Vagina (tissue), 2 donors: ENCODE data around the gene LHFPL2. TPM values are rescaled to one million over a fixed set of nuclear protein-coding genes. Genes with fewer than 3 reads are reported as not detected.

Experiments used
- DNase-seq, 2 donors: peaks; one replicate each; pipeline ENCODE4 v3.0.0-alpha.2; 2017; ENCODE audit errors: extremely low spot score in 2 of 2
- H3K27ac ChIP-seq: fragments of 200-600 bp; sonication (generic); one replicate; pipeline ENCODE4 v1.5.1; 2019
- H3K27me3 ChIP-seq: fragments of 200-600 bp; sonication (generic); one replicate; pipeline ENCODE4 v1.5.1; 2019
- H3K36me3 ChIP-seq, 2 donors: fragments of 200-600 bp; sonication (generic); one replicate each; pipeline ENCODE4 v1.5.1; 2017 to 2019
- H3K4me1 ChIP-seq: fragments of 200-600 bp; sonication (generic); one replicate; pipeline ENCODE4 v1.5.1; 2019
- H3K4me3 ChIP-seq, 2 donors: fragments of 200-600 bp; sonication (generic); 1 replicate in 1 of 2; 2 replicates in 1 of 2; pipeline ENCODE4 v1.5.1; 2016 to 2019
- H3K9me3 ChIP-seq: fragments of 200-600 bp; sonication (generic); one replicate; pipeline ENCODE4 v1.5.1; 2019
- CTCF ChIP-seq, 3 experiments: fragments of 450-650 bp in 2 of 3; fragments of 200-600 bp in 1 of 3; sonication (generic) in 1 of 3; IDR thresholded peaks; one replicate each; pipeline ENCODE4 v1.5.1; 2017 to 2019; ENCODE audit warnings: antibody characterized with exemption in 3 of 3, mild to moderate bottlenecking in 2 of 3, moderate library complexity in 2 of 3
- POLR2A ChIP-seq, 2 donors: fragments of 450-650 bp; IDR thresholded peaks; one replicate each; pipeline ENCODE4 v1.6.1; 2017; ENCODE audit warnings: antibody characterized with exemption in 2 of 2, mild to moderate bottlenecking in 2 of 2, moderate library complexity in 2 of 2
- POLR2AphosphoS5 ChIP-seq, 2 donors: sonication (generic); formaldehyde crosslinking; IDR thresholded peaks; one replicate each; pipeline ENCODE4 v1.9.0; 2017; ENCODE audit warnings: antibody characterized with exemption in 2 of 2, mild to moderate bottlenecking in 2 of 2, low read depth in 1 of 2; ENCODE audit not compliant: insufficient read depth in 1 of 2
- intact Hi-C: fragments of 100-400 bp; cut with DNase I; formaldehyde crosslinking; loops from one replicate; pipeline ENCODE4 v1.15.1; 2023
- total RNA-seq: library from RNA; depleted of rRNA; stranded (reverse); fragments of >200 nt; gene quantifications from one replicate; pipeline ENCODE4 v1.2.3, GENCODE V29; 2016

The LHFPL2 gene
- total RNA-seq, 1 donor from 2014 or later = 24.8 TPM

DNA sequence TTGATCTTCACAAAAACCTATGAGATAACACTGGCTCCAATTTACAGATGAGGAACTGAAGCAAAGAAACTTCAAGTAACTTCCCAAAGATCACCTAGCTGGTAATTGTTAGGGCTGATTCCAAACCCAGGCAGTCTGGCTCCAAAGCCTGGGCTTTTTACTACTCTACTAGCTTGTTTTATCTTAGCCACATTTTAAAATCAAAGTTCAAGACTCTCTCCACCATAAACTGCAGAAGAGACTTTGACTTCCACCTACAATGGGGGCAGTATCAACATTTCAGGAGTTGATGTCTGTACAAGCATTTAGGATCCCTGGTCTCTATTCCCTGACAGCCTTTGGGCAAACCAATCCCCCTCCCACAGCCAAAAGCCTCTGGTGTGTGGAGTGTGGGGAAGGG, 33.8 kb downstream of the LHFPL2 start:
- Histone ChIP-seq H3K4me3 (no peak overlapping the region), H3K4me1 (peaks cover 33% of the 10 kb centered on the region), H3K27ac (no peak overlapping the region), H3K27me3 (no peaks in the 10 kb centered on the region), H3K9me3 (no peaks in the 10 kb centered on the region), H3K36me3 (no peaks in the 10 kb centered on the region)
- intact Hi-C loops = no loop called here
- DNase-seq = no peak
- TF ChIP-seq POLR2A (IDR thresholded peaks at IDR 0.05) (no peak), POLR2AphosphoS5 (IDR thresholded peaks at IDR 0.05; ENCODE audit: insufficient read depth in 1 of 2, low read depth in 1 of 2) (no peak), CTCF (IDR thresholded peaks at IDR 0.05) (no peak)

DNA sequence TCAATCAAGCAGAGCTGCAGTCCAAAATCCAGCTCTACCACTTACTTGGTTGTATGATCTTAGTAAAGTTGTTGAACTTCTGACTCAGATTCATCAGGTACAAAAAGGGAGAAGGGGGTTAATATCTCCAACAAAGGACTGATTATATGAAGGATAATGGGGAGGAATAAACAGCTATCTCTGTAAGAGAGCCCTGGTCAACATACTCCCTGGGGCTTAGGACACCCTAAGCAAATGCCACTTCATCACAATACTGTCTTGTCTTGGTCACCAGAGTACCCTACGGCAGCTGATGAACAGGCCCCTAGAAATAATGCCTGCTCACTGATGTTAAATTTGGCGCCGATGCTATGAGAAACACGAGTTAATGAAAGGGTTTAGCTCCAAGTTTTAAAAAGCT, 34.8 kb downstream of the LHFPL2 start:
- no peaks in the 10 kb centered on the region for H3K27me3 ChIP-seq
- no peak for DNase-seq
- no peaks in the 10 kb centered on the region for H3K9me3 ChIP-seq
- no peak for TF ChIP-seq CTCF (IDR thresholded peaks at IDR 0.05)
- TF ChIP-seq POLR2AphosphoS5 (IDR thresholded peaks at IDR 0.05; ENCODE audit: insufficient read depth in 1 of 2, low read depth in 1 of 2) = no peak
- TF ChIP-seq POLR2A (IDR thresholded peaks at IDR 0.05) = no peak
- intact Hi-C loops = no loop called here
- peaks cover 34% of the 10 kb centered on the region for H3K4me1 ChIP-seq
- H3K4me3 ChIP-seq = no peak overlapping the region
- H3K36me3 ChIP-seq = no peaks in the 10 kb centered on the region
- no peak overlapping the region for H3K27ac ChIP-seq

- no peak overlapping the region for H3K4me3 ChIP-seq
- H3K27me3 ChIP-seq = no peaks in the 10 kb centered on the region
- H3K36me3 ChIP-seq = no peaks in the 10 kb centered on the region
- TF ChIP-seq POLR2AphosphoS5 (IDR thresholded peaks at IDR 0.05; ENCODE audit: insufficient read depth in 1 of 2, low read depth in 1 of 2) = no peak
- H3K4me1 ChIP-seq = peaks cover 34% of the 10 kb centered on the region
- H3K27ac ChIP-seq = no peak overlapping the region
- intact Hi-C loops = no loop called here
- H3K9me3 ChIP-seq = no peaks in the 10 kb centered on the region
- DNase-seq = no peak
Observed at GRCh38 chr5:78613151-78613533, 35.4 kb downstream of the LHFPL2 start.

- H3K27ac ChIP-seq = no peak overlapping the region
- no peaks in the 10 kb centered on the region for H3K36me3 ChIP-seq
- H3K27me3 ChIP-seq = no peaks in the 10 kb centered on the region
- intact Hi-C loops = no loop called here
- peaks cover 34% of the 10 kb centered on the region for H3K4me1 ChIP-seq
- DNase-seq = no peak
- H3K9me3 ChIP-seq = no peaks in the 10 kb centered on the region
- no peak for TF ChIP-seq POLR2AphosphoS5 (IDR thresholded peaks at IDR 0.05; ENCODE audit: insufficient read depth in 1 of 2, low read depth in 1 of 2)
- no peak for TF ChIP-seq POLR2A (IDR thresholded peaks at IDR 0.05)
- no peak for TF ChIP-seq CTCF (IDR thresholded peaks at IDR 0.05)
- H3K4me3 ChIP-seq = no peak overlapping the region
Observed at GRCh38 chr5:78612227-78613150, 36.1 kb downstream of the LHFPL2 start.

DNA sequence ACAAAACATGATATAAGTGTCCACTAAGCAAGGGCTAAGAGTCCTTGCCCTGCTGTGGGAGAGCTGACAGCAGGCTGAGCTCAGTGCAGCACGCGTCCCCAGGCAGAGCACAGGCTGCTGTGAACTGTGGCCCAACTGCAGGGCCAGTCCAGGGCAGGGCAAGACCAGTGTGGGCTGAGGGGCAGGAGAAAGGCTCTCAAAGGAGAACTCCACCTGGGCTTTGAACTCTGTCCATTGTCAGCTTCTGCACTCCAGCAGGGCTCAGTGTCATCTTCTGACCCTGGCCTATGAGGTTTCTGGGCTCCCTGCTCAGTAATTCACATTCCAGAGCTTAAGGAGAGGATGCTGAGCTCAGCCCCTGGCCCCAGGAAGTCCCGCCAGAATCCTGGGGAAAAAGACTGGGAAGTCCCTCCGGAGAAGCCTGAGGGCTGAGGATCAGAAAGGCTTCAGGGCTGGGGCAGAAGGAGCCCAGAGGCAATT, 37.4 kb downstream of the LHFPL2 start:
- Histone ChIP-seq H3K9me3 (no peaks in the 10 kb centered on the region), H3K27ac (peak overlapping the region; percentile 22), H3K4me3 (no peak overlapping the region), H3K4me1 (peaks cover 34% of the 10 kb centered on the region), H3K27me3 (no peaks in the 10 kb centered on the region), H3K36me3 (no peaks in the 10 kb centered on the region)
- DNase-seq = no peak
- intact Hi-C loops = no loop called here
- no peak for TF ChIP-seq POLR2A (IDR thresholded peaks at IDR 0.05)
- no peak for TF ChIP-seq CTCF (IDR thresholded peaks at IDR 0.05)
- no peak for TF ChIP-seq POLR2AphosphoS5 (IDR thresholded peaks at IDR 0.05; ENCODE audit: insufficient read depth in 1 of 2, low read depth in 1 of 2)
